ENCODE results near the gene PFKM.

PFKM gene

GRCh38 chr12:48191096-48191495 lies 71.9 kb downstream of the PFKM start:
- no peak for DNase-seq

DNA sequence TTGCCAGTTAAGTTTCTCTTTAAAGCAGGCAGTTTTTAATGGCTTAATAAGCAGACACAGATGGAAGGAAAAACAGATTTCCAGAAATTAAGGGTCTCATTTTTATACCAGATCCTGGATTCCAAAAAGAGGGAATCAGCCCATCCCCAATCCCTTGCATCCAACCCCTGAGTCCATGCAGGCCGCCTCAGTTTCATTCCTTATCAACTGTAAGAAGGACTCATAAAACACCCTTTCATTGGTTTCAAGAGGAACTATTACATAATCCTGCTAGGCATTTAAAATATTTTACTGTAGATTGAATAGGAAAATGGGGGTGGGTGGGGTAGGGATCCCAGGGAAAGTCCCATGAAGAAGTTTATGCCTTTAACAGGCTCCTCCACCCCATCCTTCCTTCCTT lies 73.7 kb downstream of the PFKM start:
- no peak for DNase-seq

GRCh38 chr12:48193623-48194022 lies 74.5 kb downstream of the PFKM start:
- DNase-seq: no peak

GRCh38 chr12:48194799-48195201 lies 75.6 kb downstream of the PFKM start:
- no peak for DNase-seq

All from hematopoietic multipotent progenitor cell treated with erythropoietin and hydrocortisone succinate and interleukin-3 and kit ligand, for 6 days (in vitro differentiated cells).